ENCODE results near the gene SIAE.

Gene SIAE

DNA sequence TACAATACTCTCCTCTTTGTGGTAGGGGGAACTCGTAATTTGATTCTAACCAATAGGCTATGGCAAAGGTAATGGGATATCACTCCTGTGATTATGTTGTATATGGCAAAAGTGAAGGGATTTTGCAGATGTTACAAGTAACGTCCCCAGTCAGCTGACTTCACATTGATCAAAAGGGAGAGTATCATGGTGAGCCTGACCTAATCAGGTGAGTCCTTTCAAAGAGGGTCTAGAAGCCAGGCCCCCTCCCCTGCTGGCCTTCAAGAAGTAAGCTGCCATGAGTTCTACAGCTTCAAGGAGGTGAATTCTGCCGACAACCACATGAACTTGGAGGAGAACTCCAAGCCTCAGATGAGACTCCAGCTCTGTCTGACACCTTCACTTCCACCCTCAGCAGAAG is 30.9 kb downstream of the SIAE start:
- no peaks in the 10 kb centered on the region for H3K27me3 ChIP-seq
- TF ChIP-seq, protein P1, sequence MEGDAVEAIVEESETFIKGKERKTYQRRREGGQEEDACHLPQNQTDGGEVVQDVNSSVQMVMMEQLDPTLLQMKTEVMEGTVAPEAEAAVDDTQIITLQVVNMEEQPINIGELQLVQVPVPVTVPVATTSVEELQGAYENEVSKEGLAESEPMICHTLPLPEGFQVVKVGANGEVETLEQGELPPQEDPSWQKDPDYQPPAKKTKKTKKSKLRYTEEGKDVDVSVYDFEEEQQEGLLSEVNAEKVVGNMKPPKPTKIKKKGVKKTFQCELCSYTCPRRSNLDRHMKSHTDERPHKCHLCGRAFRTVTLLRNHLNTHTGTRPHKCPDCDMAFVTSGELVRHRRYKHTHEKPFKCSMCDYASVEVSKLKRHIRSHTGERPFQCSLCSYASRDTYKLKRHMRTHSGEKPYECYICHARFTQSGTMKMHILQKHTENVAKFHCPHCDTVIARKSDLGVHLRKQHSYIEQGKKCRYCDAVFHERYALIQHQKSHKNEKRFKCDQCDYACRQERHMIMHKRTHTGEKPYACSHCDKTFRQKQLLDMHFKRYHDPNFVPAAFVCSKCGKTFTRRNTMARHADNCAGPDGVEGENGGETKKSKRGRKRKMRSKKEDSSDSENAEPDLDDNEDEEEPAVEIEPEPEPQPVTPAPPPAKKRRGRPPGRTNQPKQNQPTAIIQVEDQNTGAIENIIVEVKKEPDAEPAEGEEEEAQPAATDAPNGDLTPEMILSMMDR (IDR thresholded peaks at IDR 0.05; ENCODE audit: low read depth, low read length) = no peak
- no peaks in the 10 kb centered on the region for H3K4me1 ChIP-seq
- no peaks in the 10 kb centered on the region for H3K9me3 ChIP-seq
- no peak for DNase-seq
- H3K4me3 ChIP-seq (ENCODE audit: low read depth, low read length) = no peak overlapping the region
- H3K36me3 ChIP-seq = no peaks in the 10 kb centered on the region

DNA sequence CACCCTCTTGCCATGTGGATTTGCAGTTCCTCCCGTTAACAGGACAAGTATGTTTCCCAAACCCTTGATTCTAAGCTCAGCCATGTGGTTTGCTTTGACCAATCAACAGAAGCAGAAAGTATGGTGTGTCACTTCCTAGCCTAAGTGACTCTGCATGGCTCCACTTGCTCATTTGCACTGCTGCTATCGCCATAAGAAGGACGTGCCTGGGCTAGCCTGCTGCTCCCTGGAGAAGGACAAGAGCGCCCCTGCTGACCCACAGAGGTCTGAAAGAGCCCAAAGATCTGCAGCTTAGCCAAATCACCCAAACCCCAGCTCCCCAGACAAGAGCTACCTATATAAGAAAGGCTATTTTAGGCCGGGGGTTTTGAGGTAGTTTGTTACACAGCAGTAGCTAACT is 32.9 kb downstream of the SIAE start:
- Histone ChIP-seq H3K4me1 (no peaks in the 10 kb centered on the region), H3K36me3 (peaks cover 3% of the 10 kb centered on the region; the same call in 1 of the 2 replicates), H3K9me3 (no peaks in the 10 kb centered on the region), H3K4me3 (ENCODE audit: low read depth, low read length) (no peak overlapping the region), H3K27me3 (no peaks in the 10 kb centered on the region)
- TF ChIP-seq, protein P1 (IDR thresholded peaks at IDR 0.05; ENCODE audit: low read depth, low read length) = peak; percentile 24; the same call in 1 of the 2 replicates
- DNase-seq = peak; percentile 19

DNA sequence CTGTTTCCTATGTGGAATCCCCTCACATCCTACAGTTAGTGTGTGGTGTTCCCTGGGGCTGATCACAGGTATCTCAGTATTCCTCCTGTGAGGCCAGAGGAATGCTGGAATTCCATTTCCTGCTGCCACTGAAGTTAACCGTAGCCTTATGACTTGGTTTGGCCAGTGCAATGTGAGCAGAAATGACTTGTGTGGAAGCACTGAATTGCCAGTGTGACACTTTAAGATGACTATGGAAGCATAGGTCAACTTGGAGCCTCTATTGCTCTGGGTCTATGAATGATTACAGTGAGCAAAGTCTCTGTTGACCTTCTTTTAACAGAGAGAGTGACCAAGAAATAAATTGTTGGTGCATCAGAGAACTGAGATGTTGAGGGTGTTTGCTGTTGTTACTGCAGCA is 34.4 kb downstream of the SIAE start:
- Histone ChIP-seq H3K36me3 (peaks cover 3% of the 10 kb centered on the region; the same call in 1 of the 2 replicates), H3K9me3 (no peaks in the 10 kb centered on the region), H3K27me3 (no peaks in the 10 kb centered on the region), H3K4me3 (ENCODE audit: low read depth, low read length) (no peak overlapping the region), H3K4me1 (no peaks in the 10 kb centered on the region)
- TF ChIP-seq, protein P1 (IDR thresholded peaks at IDR 0.05; ENCODE audit: low read depth, low read length) = no peak
- DNase-seq = no peak

DNA sequence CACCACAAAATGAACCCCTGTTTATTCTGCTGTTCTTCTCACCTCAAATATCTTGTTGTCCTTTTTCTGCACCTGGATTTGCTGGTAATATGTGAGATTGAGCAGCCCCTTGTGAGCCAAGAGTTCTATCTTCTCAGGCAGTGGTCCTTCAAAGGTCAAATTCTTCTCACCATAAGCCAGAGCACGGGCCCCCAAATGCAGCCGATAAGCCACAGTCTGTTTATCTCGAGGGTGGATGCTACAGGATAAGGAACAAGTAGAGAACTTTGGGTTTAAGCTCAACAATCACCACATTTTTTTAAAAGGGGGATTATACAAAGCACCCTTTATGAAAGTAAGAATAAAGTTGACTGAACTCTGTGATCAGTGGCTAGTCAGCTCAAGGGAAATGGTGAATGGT is 35.0 kb downstream of the SIAE start:
- no peaks in the 10 kb centered on the region for H3K4me1 ChIP-seq
- no peaks in the 10 kb centered on the region for H3K9me3 ChIP-seq
- H3K36me3 ChIP-seq = peaks cover 3% of the 10 kb centered on the region; the same call in 1 of the 2 replicates
- no peak overlapping the region for H3K4me3 ChIP-seq (ENCODE audit: low read depth, low read length)
- DNase-seq = no peak
- TF ChIP-seq, protein P1 (IDR thresholded peaks at IDR 0.05; ENCODE audit: low read depth, low read length) = no peak
- no peaks in the 10 kb centered on the region for H3K27me3 ChIP-seq

DNA sequence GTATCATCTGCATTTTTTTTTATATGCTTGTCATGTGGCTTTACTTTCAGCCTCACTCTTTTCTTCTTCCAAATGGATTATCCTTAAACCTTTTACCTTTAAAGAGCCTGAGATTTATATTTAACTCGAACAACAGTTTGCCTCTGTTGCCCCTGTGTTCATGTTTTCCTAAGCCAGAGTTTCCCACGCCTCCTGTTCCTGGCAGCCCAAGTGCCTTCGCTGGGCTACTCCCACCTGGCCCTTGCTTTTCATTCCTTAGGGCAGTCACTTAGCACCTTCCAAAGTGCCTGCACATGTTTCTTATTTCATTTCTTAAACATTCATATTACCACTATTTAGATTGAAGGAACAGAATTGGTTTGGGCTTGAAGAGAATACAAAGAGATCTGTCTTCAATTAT is 37.6 kb downstream of the SIAE start:
- Histone ChIP-seq H3K27me3 (no peaks in the 10 kb centered on the region), H3K36me3 (peaks cover 25% of the 10 kb centered on the region), H3K4me1 (no peaks in the 10 kb centered on the region), H3K4me3 (ENCODE audit: low read depth, low read length) (no peak overlapping the region), H3K9me3 (no peaks in the 10 kb centered on the region)
- TF ChIP-seq, protein P1 (IDR thresholded peaks at IDR 0.05; ENCODE audit: low read depth, low read length) = no peak
- no peak for DNase-seq

DNA sequence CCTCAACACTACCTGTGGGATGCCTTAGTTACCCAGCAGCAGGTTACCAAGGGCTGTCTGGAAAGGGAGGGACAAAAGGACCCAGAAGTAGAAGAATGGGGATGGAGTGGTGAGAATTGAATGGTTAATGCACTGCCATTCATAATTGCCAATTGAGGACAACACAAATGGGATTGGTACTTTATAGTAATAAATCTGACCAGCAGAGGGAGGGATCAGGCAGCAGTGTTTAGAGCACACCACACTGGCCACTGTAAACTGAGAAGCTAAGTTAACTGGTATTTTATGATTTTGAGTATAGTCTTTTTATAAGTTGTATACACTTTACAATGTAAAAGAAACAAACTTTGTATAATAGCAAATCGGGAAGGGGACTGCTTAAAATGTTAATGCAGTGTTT is 40.2 kb downstream of the SIAE start:
- no peaks in the 10 kb centered on the region for H3K4me1 ChIP-seq
- no peaks in the 10 kb centered on the region for H3K27me3 ChIP-seq
- H3K9me3 ChIP-seq = no peaks in the 10 kb centered on the region
- no peak overlapping the region for H3K4me3 ChIP-seq (ENCODE audit: low read depth, low read length)
- no peak for DNase-seq
- H3K36me3 ChIP-seq = peaks cover 38% of the 10 kb centered on the region
- TF ChIP-seq, protein P1 (IDR thresholded peaks at IDR 0.05; ENCODE audit: low read depth, low read length) = peak; percentile 47

Measured in BE2C (cell line).